Activated CD8-positive, alpha-beta memory T cell treated with anti-CD3 and anti-CD28 coated beads for 4 hours (primary cell): ENCODE results near the gene TRERF1.

Experiments
- DNase-seq, 2 donors: peaks; one replicate each; pipeline ENCODE4 v3.0.0-alpha.2; 2020; ENCODE audit warnings: low read depth in 2 of 2

Gene TRERF1

GRCh38 chr6:42188406-42188805 lies 263.3 kb downstream of the TRERF1 start:
- DNase-seq = no peak

GRCh38 chr6:42185597-42185996 lies 266.1 kb downstream of the TRERF1 start:
- DNase-seq = no peak

GRCh38 chr6:42184475-42184874 lies 267.3 kb downstream of the TRERF1 start:
- DNase-seq = no peak

GRCh38 chr6:42182101-42182500 lies 269.6 kb downstream of the TRERF1 start:
- DNase-seq = no peak

GRCh38 chr6:42179945-42180313 lies 271.8 kb downstream of the TRERF1 start:
- DNase-seq = no peak

- DNase-seq = no peak
These were observed 272.3 kb downstream of the TRERF1 start for GRCh38 chr6:42179261-42179944.

- no peak for DNase-seq
These were observed 274.0 kb downstream of the TRERF1 start for GRCh38 chr6:42177514-42178364.

GRCh38 chr6:42176981-42177380 lies 274.7 kb downstream of the TRERF1 start:
- no peak for DNase-seq

- no peak for DNase-seq
These were observed 275.9 kb downstream of the TRERF1 start for GRCh38 chr6:42175860-42176259.
